ENCODE results near the gene PRXL2B. TPM values are rescaled to one million over a fixed set of nuclear protein-coding genes. Genes with fewer than 3 reads are reported as not detected.
A peak's percentile ranks its signal among the peaks of the same experiment; 100 is the strongest.

Gene PRXL2B
- polyA plus RNA-seq, 4 donors, result 28.9 to 126 (median 47.2) TPM

DNA sequence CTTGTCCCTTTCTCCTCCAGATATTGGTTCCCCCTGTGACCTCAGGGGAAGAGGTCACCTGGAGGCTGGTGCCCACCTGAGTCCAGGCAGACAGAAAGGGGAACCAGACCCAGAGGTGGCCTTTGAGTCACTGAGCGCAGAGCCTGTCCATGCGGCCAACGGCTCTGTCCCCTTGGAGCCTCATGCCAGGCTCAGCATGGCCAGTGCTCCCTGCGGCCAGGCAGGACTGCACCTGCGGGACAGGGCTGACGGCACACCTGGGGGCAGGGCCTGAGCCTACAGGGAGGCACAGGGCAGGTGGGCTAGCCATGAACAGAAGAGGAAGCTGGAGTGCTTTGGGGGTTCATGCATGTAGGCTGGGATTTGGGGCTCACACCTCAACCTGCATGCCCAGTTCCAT, 27.7 kb upstream of the PRXL2B start:
- DNase-seq (no peak), FAIRE-seq (no peak)
- Histone ChIP-seq H3K9me3 (ENCODE audit: control insufficient read depth in 2 of 2, insufficient read depth in 1 of 2, low read depth in 1 of 2, low read length in 1 of 2) (no peaks in the 10 kb centered on the region), H3K27me3 (ENCODE audit: control insufficient read depth in 3 of 3, insufficient read depth in 3 of 3, low read length in 3 of 3) (no peaks in the 10 kb centered on the region), H3K27ac (ENCODE audit: low read depth in 1 of 3, low read length in 2 of 3) (peak overlapping the region in 1 of 3 donors; percentile 99), H3K4me3 (ENCODE audit: low read depth in 1 of 3, low read length in 3 of 3) (peak overlapping the region in 1 of 3 donors; percentile 92), H3K36me3 (ENCODE audit: control insufficient read depth in 3 of 3, insufficient read depth in 2 of 3, low read depth in 1 of 3, low read length in 3 of 3) (peaks cover 8 to 84% (median 16%) of the 10 kb centered on the region in 3 donors), H3K4me1 (ENCODE audit: control insufficient read depth in 3 of 3, insufficient read depth in 2 of 3, low read depth in 1 of 3, low read length in 2 of 3) (peaks cover 0 to 83% (median 5%) of the 10 kb centered on the region in 3 donors)
- 92 to 98% (median 92%) methylated on average over 6 of the region's 6 CpGs for WGBS, 3 donors

DNA sequence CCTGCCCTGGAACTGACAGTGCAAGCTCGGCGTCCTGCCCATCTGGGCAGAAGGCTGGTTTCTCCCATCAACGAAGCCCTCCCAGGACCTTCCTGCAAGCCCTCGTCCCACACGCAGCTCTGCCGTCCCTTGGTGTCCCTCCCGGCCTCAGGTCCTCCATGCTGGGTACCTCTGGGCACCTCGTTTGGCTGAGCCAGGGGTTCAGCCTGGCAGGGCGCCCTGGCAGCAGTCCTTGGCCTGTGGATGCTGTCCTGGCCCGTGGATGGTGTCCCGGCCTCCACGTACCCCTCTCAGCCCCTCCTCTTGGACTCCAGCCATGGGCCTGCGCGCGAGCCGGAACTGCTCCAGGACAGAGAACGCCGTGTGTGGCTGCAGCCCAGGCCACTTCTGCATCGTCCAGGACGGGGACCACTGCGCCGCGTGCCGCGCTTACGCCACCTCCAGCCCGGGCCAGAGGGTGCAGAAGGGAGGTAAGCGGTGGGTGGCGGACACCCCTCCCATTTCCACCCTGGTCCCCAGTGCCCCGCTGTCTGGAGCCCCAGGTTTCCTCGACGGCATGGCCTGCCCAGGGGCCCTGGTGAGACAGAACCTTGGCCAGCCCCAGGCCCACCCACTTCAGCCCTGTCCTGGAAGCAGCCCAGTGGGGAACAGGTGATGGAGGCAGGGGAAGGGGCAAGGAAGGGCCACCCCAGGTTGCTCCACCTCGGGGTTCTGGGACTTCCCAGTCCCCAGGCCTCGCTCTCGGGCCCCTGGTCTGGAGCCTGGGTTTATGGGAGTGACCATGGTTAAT, 26.9 kb upstream of the PRXL2B start:
- Histone ChIP-seq H3K4me1 (ENCODE audit: control insufficient read depth in 3 of 3, insufficient read depth in 2 of 3, low read depth in 1 of 3, low read length in 2 of 3) (peaks cover 0 to 83% (median 5%) of the 10 kb centered on the region in 3 donors), H3K36me3 (ENCODE audit: control insufficient read depth in 3 of 3, insufficient read depth in 2 of 3, low read depth in 1 of 3, low read length in 3 of 3) (peaks cover 8 to 84% (median 16%) of the 10 kb centered on the region in 3 donors), H3K27ac (ENCODE audit: low read depth in 1 of 3, low read length in 2 of 3) (peak overlapping the region in 1 of 3 donors; percentile 92), H3K4me3 (ENCODE audit: low read depth in 1 of 3, low read length in 3 of 3) (peak overlapping the region in 1 of 3 donors; percentile 92), H3K9me3 (ENCODE audit: control insufficient read depth in 2 of 2, insufficient read depth in 1 of 2, low read depth in 1 of 2, low read length in 1 of 2) (no peaks in the 10 kb centered on the region), H3K27me3 (ENCODE audit: control insufficient read depth in 3 of 3, insufficient read depth in 3 of 3, low read length in 3 of 3) (no peaks in the 10 kb centered on the region)
- FAIRE-seq, result no peak
- no peak for DNase-seq
- WGBS, 3 donors, result 84 to 86% (median 84%) methylated on average over 34 to 35 of the region's 35 CpGs

DNA sequence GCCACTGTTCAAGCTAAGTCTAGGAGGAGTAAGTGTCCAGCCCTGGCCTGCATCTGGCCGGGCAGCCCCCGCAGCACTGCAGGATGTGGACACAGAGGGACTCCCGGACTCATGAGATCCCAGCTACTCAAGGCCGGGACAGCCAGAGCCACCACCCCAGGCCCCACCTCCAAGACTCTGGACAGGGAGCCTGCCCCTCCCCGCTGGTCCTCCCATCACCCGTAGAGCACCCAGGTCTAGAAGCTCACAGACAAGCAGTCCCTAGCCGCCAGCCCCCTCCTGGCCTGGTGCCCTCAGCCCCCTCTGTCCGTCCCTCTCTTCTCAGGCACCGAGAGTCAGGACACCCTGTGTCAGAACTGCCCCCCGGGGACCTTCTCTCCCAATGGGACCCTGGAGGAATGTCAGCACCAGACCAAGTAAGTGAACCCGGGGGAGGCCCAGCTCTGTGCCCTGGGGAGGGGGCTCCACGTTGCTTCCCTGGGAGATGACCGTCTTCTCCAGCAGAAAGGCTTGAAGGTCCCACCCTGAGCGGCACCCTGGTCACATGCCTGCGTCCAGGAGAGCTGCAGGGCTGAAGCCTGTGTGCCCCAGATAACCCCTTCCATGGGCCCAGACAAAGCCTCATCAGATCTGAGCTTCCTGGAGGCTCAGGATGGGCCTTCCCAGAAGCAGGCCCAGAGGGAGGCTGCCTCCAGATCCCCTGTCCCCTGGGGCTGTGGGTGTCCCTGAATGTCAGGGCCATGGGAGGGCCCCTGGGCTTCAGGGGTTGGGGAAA, 26.1 kb upstream of the PRXL2B start:
- H3K4me3 ChIP-seq (ENCODE audit: low read depth in 1 of 3, low read length in 3 of 3), result peak overlapping the region in 1 of 3 donors; percentile 16

DNA sequence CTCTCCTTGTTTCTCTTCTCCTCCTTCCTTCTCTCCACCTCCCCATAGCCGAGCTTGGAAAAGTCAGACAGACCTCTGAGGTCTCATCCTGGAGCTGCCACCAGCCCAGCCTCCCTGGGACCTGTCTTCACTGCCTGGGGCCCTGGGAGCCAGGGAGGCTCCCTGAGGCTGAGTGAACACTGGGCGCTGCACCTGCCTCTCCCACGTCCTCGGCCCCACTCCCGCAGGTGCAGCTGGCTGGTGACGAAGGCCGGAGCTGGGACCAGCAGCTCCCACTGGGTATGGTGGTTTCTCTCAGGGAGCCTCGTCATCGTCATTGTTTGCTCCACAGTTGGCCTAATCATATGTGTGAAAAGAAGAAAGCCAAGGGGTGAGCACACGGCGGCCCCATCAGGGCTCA, 25.1 kb upstream of the PRXL2B start:
- H3K9me3 ChIP-seq (ENCODE audit: control insufficient read depth in 2 of 2, insufficient read depth in 1 of 2, low read depth in 1 of 2, low read length in 1 of 2), result no peaks in the 10 kb centered on the region
- DNase-seq, result no peak
- peak overlapping the region in 1 of 3 donors; percentile 92 for H3K27ac ChIP-seq (ENCODE audit: low read depth in 1 of 3, low read length in 2 of 3)
- no peak overlapping the region for H3K4me3 ChIP-seq (ENCODE audit: low read depth in 1 of 3, low read length in 3 of 3)
- no peak for FAIRE-seq
- H3K27me3 ChIP-seq (ENCODE audit: control insufficient read depth in 3 of 3, insufficient read depth in 3 of 3, low read length in 3 of 3), result no peaks in the 10 kb centered on the region
- 52 to 76% (median 73%) methylated on average over 11 of the region's 11 CpGs for WGBS, 3 donors
- H3K36me3 ChIP-seq (ENCODE audit: control insufficient read depth in 3 of 3, insufficient read depth in 2 of 3, low read depth in 1 of 3, low read length in 3 of 3), result peaks cover 8 to 73% (median 16%) of the 10 kb centered on the region in 3 donors
- H3K4me1 ChIP-seq (ENCODE audit: control insufficient read depth in 3 of 3, insufficient read depth in 2 of 3, low read depth in 1 of 3, low read length in 2 of 3), result peaks cover 0 to 87% (median 5%) of the 10 kb centered on the region in 3 donors

More for the DNA sequence above, 26.1 kb upstream of the PRXL2B start:
- no peak for DNase-seq
- peaks cover 0 to 83% (median 5%) of the 10 kb centered on the region in 3 donors for H3K4me1 ChIP-seq (ENCODE audit: control insufficient read depth in 3 of 3, insufficient read depth in 2 of 3, low read depth in 1 of 3, low read length in 2 of 3)
- no peaks in the 10 kb centered on the region for H3K27me3 ChIP-seq (ENCODE audit: control insufficient read depth in 3 of 3, insufficient read depth in 3 of 3, low read length in 3 of 3)
- FAIRE-seq, result no peak
- peaks cover 8 to 78% (median 16%) of the 10 kb centered on the region in 3 donors for H3K36me3 ChIP-seq (ENCODE audit: control insufficient read depth in 3 of 3, insufficient read depth in 2 of 3, low read depth in 1 of 3, low read length in 3 of 3)
- H3K9me3 ChIP-seq (ENCODE audit: control insufficient read depth in 2 of 2, insufficient read depth in 1 of 2, low read depth in 1 of 2, low read length in 1 of 2), result no peaks in the 10 kb centered on the region
- WGBS, 3 donors, result 85 to 92% (median 87%) methylated on average over 13 to 15 of the region's 15 CpGs
- peak overlapping the region in 1 of 3 donors; percentile 92 for H3K27ac ChIP-seq (ENCODE audit: low read depth in 1 of 3, low read length in 2 of 3)

DNA sequence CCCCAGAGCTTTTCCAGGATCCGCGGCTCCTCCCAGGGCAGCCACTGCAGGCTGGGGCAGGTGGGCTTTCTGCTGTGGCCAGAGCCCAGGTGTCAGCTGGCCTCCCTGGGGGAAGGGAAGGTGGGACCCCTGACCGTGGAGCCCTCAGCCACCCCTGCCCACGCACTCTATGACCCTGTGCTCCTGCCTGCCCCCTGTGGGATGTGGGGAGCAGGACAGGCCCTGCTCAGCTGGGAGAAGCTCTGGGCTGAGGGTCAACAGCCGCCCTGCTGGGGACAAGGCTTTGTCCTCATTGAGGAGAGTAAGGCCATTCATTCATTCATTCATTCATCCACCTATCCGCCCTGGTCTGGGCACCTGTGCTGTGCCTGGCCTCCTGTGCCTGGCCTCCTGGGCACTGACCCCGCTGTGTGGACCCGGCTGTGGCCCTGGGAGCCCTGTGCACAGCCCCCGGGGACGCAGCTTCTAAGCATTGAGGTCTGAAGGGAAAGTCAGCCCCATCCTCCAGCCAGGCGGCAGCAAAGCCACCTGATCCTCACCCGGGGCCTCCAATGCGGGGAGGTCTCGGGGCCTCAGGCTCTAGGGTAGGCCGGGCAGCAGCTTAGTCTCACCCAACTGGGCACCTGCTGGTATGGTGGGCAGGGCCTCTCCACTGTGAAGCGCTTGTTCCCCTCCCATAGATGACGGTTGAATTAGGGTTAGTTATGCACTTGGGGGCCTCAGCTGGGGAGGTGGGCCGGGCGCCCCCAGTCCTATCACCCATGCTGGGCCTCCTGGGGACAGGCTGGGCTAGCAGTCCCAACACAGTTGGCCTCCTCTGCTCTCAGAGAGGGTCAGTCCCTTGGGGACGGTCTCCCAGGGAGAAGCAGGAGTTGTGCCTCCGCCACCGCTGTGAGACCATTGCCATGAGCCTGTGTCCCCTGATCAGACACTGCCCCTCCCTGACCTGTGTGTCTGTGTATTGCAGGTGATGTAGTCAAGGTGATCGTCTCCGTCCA, 24.4 kb upstream of the PRXL2B start:
- no peak for DNase-seq
- H3K36me3 ChIP-seq (ENCODE audit: control insufficient read depth in 3 of 3, insufficient read depth in 2 of 3, low read depth in 1 of 3, low read length in 3 of 3), result peaks cover 8 to 76% (median 16%) of the 10 kb centered on the region in 3 donors
- no peaks in the 10 kb centered on the region for H3K9me3 ChIP-seq (ENCODE audit: control insufficient read depth in 2 of 2, insufficient read depth in 1 of 2, low read depth in 1 of 2, low read length in 1 of 2)
- peaks cover 0 to 94% (median 5%) of the 10 kb centered on the region in 3 donors for H3K4me1 ChIP-seq (ENCODE audit: control insufficient read depth in 3 of 3, insufficient read depth in 2 of 3, low read depth in 1 of 3, low read length in 2 of 3)
- H3K27ac ChIP-seq (ENCODE audit: low read depth in 1 of 3, low read length in 2 of 3), result peak overlapping the region in 1 of 3 donors; percentile 92
- no peaks in the 10 kb centered on the region for H3K27me3 ChIP-seq (ENCODE audit: control insufficient read depth in 3 of 3, insufficient read depth in 3 of 3, low read length in 3 of 3)
- 83 to 91% (median 87%) methylated on average over 23 to 24 of the region's 24 CpGs for WGBS, 3 donors
- no peak for FAIRE-seq
- H3K4me3 ChIP-seq (ENCODE audit: low read depth in 1 of 3, low read length in 3 of 3), result no peak overlapping the region

DNA sequence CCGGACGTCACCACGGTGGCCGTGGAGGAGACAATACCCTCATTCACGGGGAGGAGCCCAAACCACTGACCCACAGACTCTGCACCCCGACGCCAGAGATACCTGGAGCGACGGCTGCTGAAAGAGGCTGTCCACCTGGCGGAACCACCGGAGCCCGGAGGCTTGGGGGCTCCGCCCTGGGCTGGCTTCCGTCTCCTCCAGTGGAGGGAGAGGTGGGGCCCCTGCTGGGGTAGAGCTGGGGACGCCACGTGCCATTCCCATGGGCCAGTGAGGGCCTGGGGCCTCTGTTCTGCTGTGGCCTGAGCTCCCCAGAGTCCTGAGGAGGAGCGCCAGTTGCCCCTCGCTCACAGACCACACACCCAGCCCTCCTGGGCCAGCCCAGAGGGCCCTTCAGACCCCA, 23.4 kb upstream of the PRXL2B start:
- Histone ChIP-seq H3K9me3 (ENCODE audit: control insufficient read depth in 2 of 2, insufficient read depth in 1 of 2, low read depth in 1 of 2, low read length in 1 of 2) (no peaks in the 10 kb centered on the region), H3K27me3 (ENCODE audit: control insufficient read depth in 3 of 3, insufficient read depth in 3 of 3, low read length in 3 of 3) (no peaks in the 10 kb centered on the region), H3K27ac (ENCODE audit: low read depth in 1 of 3, low read length in 2 of 3) (peak overlapping the region in 1 of 3 donors; percentile 92), H3K4me3 (ENCODE audit: low read depth in 1 of 3, low read length in 3 of 3) (no peak overlapping the region), H3K36me3 (ENCODE audit: control insufficient read depth in 3 of 3, insufficient read depth in 2 of 3, low read depth in 1 of 3, low read length in 3 of 3) (peaks cover 8 to 72% (median 16%) of the 10 kb centered on the region in 3 donors), H3K4me1 (ENCODE audit: control insufficient read depth in 3 of 3, insufficient read depth in 2 of 3, low read depth in 1 of 3, low read length in 2 of 3) (peaks cover 0 to 90% (median 3%) of the 10 kb centered on the region in 3 donors)
- 83 to 90% (median 83%) methylated on average over 16 to 18 of the region's 18 CpGs for WGBS, 3 donors
- peak in 1 of 2 donors; percentile 67 for DNase-seq
- no peak for FAIRE-seq

DNA sequence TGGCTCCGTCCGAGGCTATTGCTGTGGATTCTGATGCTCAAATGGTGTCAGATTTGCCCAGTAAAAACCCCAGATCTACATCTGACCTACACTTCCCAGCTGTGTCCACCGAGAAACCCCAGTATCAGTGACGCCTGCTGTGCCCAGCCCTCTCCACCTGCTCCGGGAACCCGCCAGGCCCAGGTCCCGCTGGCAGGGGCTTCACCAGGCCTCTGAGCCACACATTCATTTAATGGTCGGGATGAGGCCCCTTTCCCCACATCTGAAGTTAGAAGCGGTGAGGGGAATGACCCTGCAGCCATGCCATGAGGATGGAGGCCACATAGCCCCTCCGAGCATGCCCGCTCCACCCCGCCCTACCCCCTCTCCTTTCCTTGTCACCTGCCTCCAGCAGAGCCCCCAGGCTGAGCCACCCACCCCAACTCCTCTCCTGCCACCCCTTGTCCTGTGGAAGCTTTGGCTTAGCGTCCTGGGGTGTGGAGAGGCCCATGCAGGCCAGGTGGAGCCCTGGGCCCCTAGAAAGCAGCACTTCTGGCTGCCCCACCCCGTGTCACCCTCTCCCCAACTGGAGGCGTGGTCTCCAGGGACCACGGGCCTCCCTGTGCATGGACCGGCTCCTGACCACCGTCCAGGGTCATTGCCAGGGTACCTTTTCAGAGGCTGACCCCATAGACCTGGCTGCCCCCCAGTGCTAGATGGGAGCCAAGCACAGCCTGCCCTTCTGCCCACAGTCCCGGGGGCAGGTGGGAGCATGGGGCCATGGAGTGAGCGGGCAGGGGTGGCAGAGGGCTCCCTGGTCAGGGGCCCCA, 22.4 kb upstream of the PRXL2B start:
- Histone ChIP-seq H3K4me1 (ENCODE audit: control insufficient read depth in 3 of 3, insufficient read depth in 2 of 3, low read depth in 1 of 3, low read length in 2 of 3) (peaks cover 0 to 80% (median under 1%) of the 10 kb centered on the region in 3 donors), H3K36me3 (ENCODE audit: control insufficient read depth in 3 of 3, insufficient read depth in 2 of 3, low read depth in 1 of 3, low read length in 3 of 3) (peaks cover 8 to 65% (median 15%) of the 10 kb centered on the region in 3 donors)

More for the DNA sequence above, 22.4 kb upstream of the PRXL2B start:
- Histone ChIP-seq H3K27ac (ENCODE audit: low read depth in 1 of 3, low read length in 2 of 3) (peak overlapping the region in 1 of 3 donors; percentile 92), H3K27me3 (ENCODE audit: control insufficient read depth in 3 of 3, insufficient read depth in 3 of 3, low read length in 3 of 3) (no peaks in the 10 kb centered on the region), H3K9me3 (ENCODE audit: control insufficient read depth in 2 of 2, insufficient read depth in 1 of 2, low read depth in 1 of 2, low read length in 1 of 2) (no peaks in the 10 kb centered on the region), H3K4me3 (ENCODE audit: low read depth in 1 of 3, low read length in 3 of 3) (no peak overlapping the region)
- FAIRE-seq (no peak), DNase-seq (no peak)
- WGBS, 3 donors, result 61 to 76% (median 75%) methylated on average over 16 to 20 of the region's 20 CpGs

All from small intestine (tissue), 7 donors.